Measurements from ENCODE around the gene TOP1.

Gene TOP1

GRCh38 chr20:41041693-41042092 is 13.1 kb downstream of the TOP1 start:
- Mint-ChIP-seq H3K4me1 (peaks cover 96% of the 10 kb centered on the region), H3K9me3 (no peaks in the 10 kb centered on the region), H3K27me3 (no peaks in the 10 kb centered on the region), H3K36me3 (peaks cover 8% of the 10 kb centered on the region), H3K4me3 (no peak overlapping the region), H3K27ac (peak overlapping the region; percentile 35)

GRCh38 chr20:41044409-41045062 is 15.9 kb downstream of the TOP1 start:
- Mint-ChIP-seq H3K36me3 (peaks cover 7% of the 10 kb centered on the region), H3K4me1 (peaks cover 97% of the 10 kb centered on the region), H3K9me3 (no peaks in the 10 kb centered on the region), H3K27ac (peak overlapping the region; percentile 41), H3K27me3 (no peaks in the 10 kb centered on the region), H3K4me3 (peak overlapping the region; percentile 30)

GRCh38 chr20:41045671-41046070 is 17.0 kb downstream of the TOP1 start:
- Mint-ChIP-seq H3K27ac (peak overlapping the region; percentile 51), H3K9me3 (no peaks in the 10 kb centered on the region), H3K36me3 (peaks cover 4% of the 10 kb centered on the region), H3K27me3 (no peaks in the 10 kb centered on the region), H3K4me3 (no peak overlapping the region), H3K4me1 (peaks cover 97% of the 10 kb centered on the region)

GRCh38 chr20:41046716-41047115 is 18.1 kb downstream of the TOP1 start:
- Mint-ChIP-seq H3K27me3 (no peaks in the 10 kb centered on the region), H3K36me3 (peaks cover 4% of the 10 kb centered on the region), H3K4me1 (peaks cover 97% of the 10 kb centered on the region), H3K9me3 (no peaks in the 10 kb centered on the region), H3K4me3 (peak overlapping the region; percentile 51), H3K27ac (peak overlapping the region; percentile 97)

GRCh38 chr20:41047279-41047974 is 18.8 kb downstream of the TOP1 start:
- H3K9me3 Mint-ChIP-seq: no peaks in the 10 kb centered on the region
- H3K4me3 Mint-ChIP-seq: peak overlapping the region; percentile 86
- H3K27ac Mint-ChIP-seq: peak overlapping the region; percentile 97
- peaks cover 4% of the 10 kb centered on the region for H3K36me3 Mint-ChIP-seq
- H3K27me3 Mint-ChIP-seq: no peaks in the 10 kb centered on the region
- H3K4me1 Mint-ChIP-seq: peaks cover 97% of the 10 kb centered on the region

- peak overlapping the region; percentile 86 for H3K4me3 Mint-ChIP-seq
- H3K4me1 Mint-ChIP-seq: peaks cover 97% of the 10 kb centered on the region
- no peaks in the 10 kb centered on the region for H3K27me3 Mint-ChIP-seq
- peak overlapping the region; percentile 97 for H3K27ac Mint-ChIP-seq
- H3K9me3 Mint-ChIP-seq: no peaks in the 10 kb centered on the region
- peaks cover 4% of the 10 kb centered on the region for H3K36me3 Mint-ChIP-seq
Measured at GRCh38 chr20:41047975-41048305, 19.3 kb downstream of the TOP1 start.

GRCh38 chr20:41048461-41049301 is 20.1 kb downstream of the TOP1 start:
- Mint-ChIP-seq H3K4me3 (peak overlapping the region; percentile 86), H3K27me3 (no peaks in the 10 kb centered on the region), H3K27ac (peak overlapping the region; percentile 97), H3K4me1 (peaks cover 97% of the 10 kb centered on the region), H3K36me3 (peaks cover 3% of the 10 kb centered on the region), H3K9me3 (no peaks in the 10 kb centered on the region)

- peaks cover 98% of the 10 kb centered on the region for H3K4me1 Mint-ChIP-seq
- H3K27me3 Mint-ChIP-seq: no peaks in the 10 kb centered on the region
- H3K9me3 Mint-ChIP-seq: no peaks in the 10 kb centered on the region
- peak overlapping the region; percentile 86 for H3K4me3 Mint-ChIP-seq
- H3K27ac Mint-ChIP-seq: peak overlapping the region; percentile 97
- H3K36me3 Mint-ChIP-seq: peaks cover 4% of the 10 kb centered on the region
Measured at GRCh38 chr20:41049451-41049850, 20.8 kb downstream of the TOP1 start.

- Mint-ChIP-seq H3K27me3 (no peaks in the 10 kb centered on the region), H3K4me3 (peak overlapping the region; percentile 78), H3K27ac (peak overlapping the region; percentile 9), H3K4me1 (peaks cover 99% of the 10 kb centered on the region), H3K9me3 (no peaks in the 10 kb centered on the region), H3K36me3 (peaks cover 4% of the 10 kb centered on the region)
Measured at GRCh38 chr20:41050361-41051008, 21.9 kb downstream of the TOP1 start.

- Mint-ChIP-seq H3K27ac (peak overlapping the region; percentile 9), H3K4me1 (peaks cover 99% of the 10 kb centered on the region), H3K36me3 (peaks cover 4% of the 10 kb centered on the region), H3K27me3 (no peaks in the 10 kb centered on the region), H3K4me3 (peak overlapping the region; percentile 78), H3K9me3 (no peaks in the 10 kb centered on the region)
Measured at GRCh38 chr20:41051009-41051825, 22.6 kb downstream of the TOP1 start.

- Mint-ChIP-seq H3K27ac (no peak overlapping the region), H3K9me3 (no peaks in the 10 kb centered on the region), H3K4me1 (peaks cover 91% of the 10 kb centered on the region), H3K4me3 (peak overlapping the region; percentile 19), H3K36me3 (peaks cover 6% of the 10 kb centered on the region), H3K27me3 (no peaks in the 10 kb centered on the region)
Measured at GRCh38 chr20:41052742-41053419, 24.3 kb downstream of the TOP1 start.

- Mint-ChIP-seq H3K4me3 (no peak overlapping the region), H3K36me3 (peaks cover 5% of the 10 kb centered on the region), H3K9me3 (no peaks in the 10 kb centered on the region), H3K4me1 (peaks cover 88% of the 10 kb centered on the region), H3K27me3 (no peaks in the 10 kb centered on the region), H3K27ac (peak overlapping the region; percentile 67)
Measured at GRCh38 chr20:41054070-41054846, 25.6 kb downstream of the TOP1 start.

- Mint-ChIP-seq H3K36me3 (peaks cover 5% of the 10 kb centered on the region), H3K4me3 (no peak overlapping the region), H3K4me1 (peaks cover 87% of the 10 kb centered on the region), H3K27ac (no peak overlapping the region), H3K27me3 (no peaks in the 10 kb centered on the region), H3K9me3 (no peaks in the 10 kb centered on the region)
Measured at GRCh38 chr20:41054847-41055230, 26.2 kb downstream of the TOP1 start.

- Mint-ChIP-seq H3K4me3 (peak overlapping the region; percentile 16), H3K27ac (no peak overlapping the region), H3K36me3 (peaks cover 5% of the 10 kb centered on the region), H3K9me3 (no peaks in the 10 kb centered on the region), H3K4me1 (peaks cover 83% of the 10 kb centered on the region), H3K27me3 (no peaks in the 10 kb centered on the region)
Measured at GRCh38 chr20:41055679-41056078, 27.1 kb downstream of the TOP1 start.

Measured in activated naive CD4-positive, alpha-beta T cell treated with anti-CD3 and anti-CD28 coated beads, Interleukin-2, amount 50 U/mL, for 24 hours (primary cell).